ENCODE measurements around the gene RAPGEF6.

The RAPGEF6 gene

DNA sequence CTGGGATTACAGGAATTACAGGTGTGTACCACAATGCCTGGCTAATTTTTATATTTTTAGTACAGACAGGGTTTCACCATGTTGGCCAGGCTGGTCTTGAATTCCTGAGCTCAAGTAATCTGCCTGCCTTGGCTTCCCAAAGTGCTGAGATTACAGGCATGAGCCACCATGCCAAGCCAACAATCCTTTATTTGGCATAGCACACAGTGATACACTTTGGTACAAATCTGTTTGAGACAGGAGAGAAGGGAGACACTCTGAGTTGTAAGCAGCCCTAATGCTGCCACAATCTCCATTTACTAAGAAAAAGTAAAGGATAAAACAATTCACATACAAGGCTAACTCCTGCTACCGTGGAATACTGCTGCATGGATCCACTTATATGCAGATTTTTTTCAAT is 177.8 kb downstream of the RAPGEF6 start:
- TF ChIP-seq GATA2 (IDR thresholded peaks at IDR 0.05; ENCODE audit: low read depth, low read length): no peak
- no peak for TF ChIP-seq GATA3 (IDR thresholded peaks at IDR 0.05; ENCODE audit: low read depth, low read length)

DNA sequence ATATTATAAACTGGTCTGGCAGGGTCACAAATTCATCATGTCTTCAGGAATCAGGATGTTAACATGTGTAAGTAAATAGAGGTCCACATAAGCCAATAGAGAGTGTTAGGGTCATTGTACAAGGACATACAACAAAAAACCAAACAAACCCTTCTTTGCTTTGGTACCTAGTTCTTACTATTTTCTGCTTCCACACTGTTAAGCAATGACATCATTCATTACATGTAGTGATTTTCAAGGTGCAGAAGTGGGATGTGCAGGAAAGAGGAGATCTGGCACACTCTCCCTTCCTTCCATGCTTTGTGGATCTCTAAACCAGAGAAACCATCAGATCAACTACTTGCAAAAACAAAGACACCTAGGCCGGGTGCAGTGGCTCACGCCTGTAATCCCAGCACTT is 184.1 kb downstream of the RAPGEF6 start:
- TF ChIP-seq GATA2 (IDR thresholded peaks at IDR 0.05; ENCODE audit: low read depth, low read length) (no peak), GATA3 (IDR thresholded peaks at IDR 0.05; ENCODE audit: low read depth, low read length) (no peak)

DNA sequence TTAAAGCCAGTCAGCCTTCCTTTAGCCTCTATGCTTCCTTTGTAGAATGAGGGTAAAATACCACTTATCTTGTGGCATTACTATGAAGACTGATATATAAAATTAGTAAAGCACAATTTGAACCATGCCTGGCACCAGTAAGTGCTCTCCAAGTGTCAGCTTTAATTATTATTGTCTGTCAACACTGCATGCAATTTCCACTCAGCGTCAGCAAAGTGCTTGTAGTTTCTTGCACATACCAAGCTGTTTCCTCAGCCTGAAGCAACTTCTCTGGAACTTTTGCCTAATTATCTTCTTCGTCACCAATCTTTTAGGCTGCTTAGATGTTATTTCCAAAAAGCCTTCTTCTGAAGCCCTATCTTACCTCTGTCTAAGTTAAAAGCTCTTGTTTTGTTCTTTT is 193.8 kb downstream of the RAPGEF6 start:
- no peak for TF ChIP-seq GATA3 (IDR thresholded peaks at IDR 0.05; ENCODE audit: low read depth, low read length)
- no peak for TF ChIP-seq GATA2 (IDR thresholded peaks at IDR 0.05; ENCODE audit: low read depth, low read length)

DNA sequence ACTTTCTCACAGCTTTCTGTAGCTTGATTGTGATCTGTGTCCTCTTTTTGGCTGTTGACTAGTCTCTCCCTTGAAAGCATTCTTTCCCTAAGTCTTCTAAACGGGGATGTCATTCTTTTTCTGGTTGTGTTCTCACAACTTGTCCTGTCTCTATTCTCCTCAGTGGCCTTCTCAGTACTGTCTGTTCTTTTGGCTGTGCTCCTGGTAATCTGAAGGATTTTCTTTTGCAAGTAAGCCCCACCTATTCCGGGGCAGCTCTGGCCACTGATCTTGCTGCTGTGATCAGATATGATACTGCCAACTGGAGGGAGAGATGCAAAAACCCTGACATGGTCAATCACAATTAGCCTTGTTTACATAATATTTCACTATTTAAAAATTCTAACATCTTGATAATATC is 198.9 kb downstream of the RAPGEF6 start:
- no peak for TF ChIP-seq GATA3 (IDR thresholded peaks at IDR 0.05; ENCODE audit: low read depth, low read length)
- TF ChIP-seq GATA2 (IDR thresholded peaks at IDR 0.05; ENCODE audit: low read depth, low read length): no peak

DNA sequence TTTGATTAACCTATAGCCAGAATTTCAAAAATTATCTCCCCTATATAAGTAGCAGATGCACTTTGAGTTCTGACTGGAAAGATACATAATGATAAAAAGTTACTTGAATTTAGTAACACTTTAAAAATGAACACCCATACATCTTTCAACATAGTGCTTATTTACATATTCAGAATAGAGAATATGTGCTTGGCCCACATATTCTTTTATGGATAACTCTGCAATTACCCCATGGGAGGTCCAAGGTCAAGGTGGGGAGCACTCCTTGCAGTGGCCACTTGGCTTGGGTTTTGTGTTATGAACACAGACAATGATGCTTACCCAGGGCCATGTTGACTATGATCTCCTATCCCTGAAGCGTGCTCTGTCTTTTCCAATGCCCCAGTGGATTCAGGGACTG is 201.9 kb downstream of the RAPGEF6 start:
- TF ChIP-seq GATA3 (IDR thresholded peaks at IDR 0.05; ENCODE audit: low read depth, low read length): no peak
- no peak for TF ChIP-seq GATA2 (IDR thresholded peaks at IDR 0.05; ENCODE audit: low read depth, low read length)

DNA sequence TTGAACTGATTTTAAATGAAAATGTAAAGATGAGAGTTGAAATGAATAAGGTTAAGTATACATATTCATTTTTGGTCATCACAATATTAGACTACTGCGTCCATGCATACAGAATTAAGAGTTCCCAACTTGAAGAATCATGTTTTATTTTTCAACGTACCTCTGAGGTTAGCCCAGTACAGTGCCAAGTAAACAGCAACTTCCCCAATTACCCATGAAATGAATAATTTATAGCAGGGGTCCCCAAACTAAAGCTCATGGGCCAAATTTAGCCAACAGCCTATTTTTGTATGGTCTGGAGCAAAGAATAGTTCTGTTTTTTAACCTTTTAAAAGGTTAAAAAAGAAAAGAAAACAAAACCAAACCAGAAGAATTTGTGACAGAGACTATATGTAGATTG is 203.2 kb downstream of the RAPGEF6 start:
- TF ChIP-seq GATA3 (IDR thresholded peaks at IDR 0.05; ENCODE audit: low read depth, low read length) (no peak), GATA2 (IDR thresholded peaks at IDR 0.05; ENCODE audit: low read depth, low read length) (no peak)

DNA sequence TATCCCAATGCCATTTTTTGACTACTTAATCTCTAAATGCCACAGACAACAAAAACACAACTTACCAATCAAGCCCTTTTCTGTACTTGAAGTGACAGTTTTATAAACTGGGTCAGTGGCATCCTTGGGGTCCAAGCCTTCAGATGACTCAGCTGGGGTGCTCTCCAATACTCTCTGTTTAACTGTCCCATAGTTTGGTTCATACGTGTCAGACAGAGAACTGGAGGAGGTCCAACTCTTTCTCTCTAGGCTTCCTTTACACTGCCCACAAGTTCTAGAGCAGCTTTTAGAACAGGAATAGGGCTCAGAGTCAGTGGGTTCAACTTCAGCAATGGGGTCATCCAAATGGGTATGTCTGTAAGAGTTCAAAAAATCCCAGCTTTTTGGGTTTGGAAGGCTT is 204.2 kb downstream of the RAPGEF6 start:
- TF ChIP-seq GATA3 (IDR thresholded peaks at IDR 0.05; ENCODE audit: low read depth, low read length): no peak
- TF ChIP-seq GATA2 (IDR thresholded peaks at IDR 0.05; ENCODE audit: low read depth, low read length): no peak

DNA sequence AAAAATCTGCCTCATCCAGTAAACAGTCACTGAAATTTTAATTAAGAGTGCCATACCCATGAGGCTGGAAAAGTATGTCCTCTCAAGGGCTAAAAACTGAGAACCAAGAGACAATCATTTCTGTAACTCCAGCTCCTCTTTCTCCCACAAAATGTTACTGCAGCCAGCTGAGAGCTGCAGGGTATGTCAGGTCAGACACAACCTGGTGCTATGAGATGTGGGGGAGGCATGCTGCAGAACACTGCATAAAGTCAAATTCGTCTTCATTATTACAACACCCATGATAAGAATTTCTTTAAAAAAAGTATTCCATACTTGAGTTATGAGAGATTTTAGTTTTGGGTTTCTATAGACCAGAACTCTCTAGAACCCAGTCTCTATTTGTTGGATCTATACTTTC is 209.0 kb downstream of the RAPGEF6 start:
- no peak for TF ChIP-seq GATA3 (IDR thresholded peaks at IDR 0.05; ENCODE audit: low read depth, low read length)
- TF ChIP-seq GATA2 (IDR thresholded peaks at IDR 0.05; ENCODE audit: low read depth, low read length): no peak

DNA sequence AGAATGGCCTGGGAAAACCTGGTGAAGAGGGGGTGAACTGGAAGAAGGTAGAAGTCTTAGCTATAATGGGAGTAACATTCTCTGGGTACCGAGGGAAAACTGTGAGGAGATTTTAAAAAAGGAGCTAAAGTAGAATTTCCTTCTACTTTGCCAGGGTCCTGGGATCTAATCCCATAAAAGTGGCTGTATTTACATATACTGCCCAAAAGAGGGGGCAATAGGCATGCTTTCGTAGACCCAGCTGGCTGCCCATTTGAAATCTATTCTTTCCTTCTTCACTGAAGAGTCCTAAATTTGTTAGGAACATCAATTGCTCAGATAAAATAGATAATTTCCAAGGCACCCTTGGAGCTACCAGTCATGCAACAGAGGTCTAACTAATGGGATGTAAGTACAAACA is 212.0 kb downstream of the RAPGEF6 start:
- no peak for TF ChIP-seq GATA3 (IDR thresholded peaks at IDR 0.05; ENCODE audit: low read depth, low read length)
- TF ChIP-seq GATA2 (IDR thresholded peaks at IDR 0.05; ENCODE audit: low read depth, low read length): no peak

DNA sequence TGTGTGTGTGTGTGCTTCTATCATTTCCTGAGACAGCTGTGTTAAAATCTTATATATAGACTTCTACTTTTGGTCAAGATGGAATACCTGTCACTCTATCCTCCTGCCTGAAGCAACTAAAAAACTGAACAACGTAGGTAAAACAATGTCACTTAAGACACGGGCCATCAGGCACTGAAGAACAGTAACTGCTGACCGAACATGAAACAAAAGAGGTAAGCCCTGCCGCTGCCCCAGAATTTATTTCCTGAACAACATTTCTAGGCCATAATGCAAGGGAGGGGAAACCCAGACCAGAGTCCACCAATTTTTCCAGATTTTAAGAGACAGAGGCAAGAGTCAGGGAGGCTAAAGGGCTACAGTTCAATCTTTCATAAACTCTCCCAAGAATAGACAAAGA is 215.2 kb downstream of the RAPGEF6 start:
- TF ChIP-seq GATA2 (IDR thresholded peaks at IDR 0.05; ENCODE audit: low read depth, low read length) (no peak), GATA3 (IDR thresholded peaks at IDR 0.05; ENCODE audit: low read depth, low read length) (no peak)

DNA sequence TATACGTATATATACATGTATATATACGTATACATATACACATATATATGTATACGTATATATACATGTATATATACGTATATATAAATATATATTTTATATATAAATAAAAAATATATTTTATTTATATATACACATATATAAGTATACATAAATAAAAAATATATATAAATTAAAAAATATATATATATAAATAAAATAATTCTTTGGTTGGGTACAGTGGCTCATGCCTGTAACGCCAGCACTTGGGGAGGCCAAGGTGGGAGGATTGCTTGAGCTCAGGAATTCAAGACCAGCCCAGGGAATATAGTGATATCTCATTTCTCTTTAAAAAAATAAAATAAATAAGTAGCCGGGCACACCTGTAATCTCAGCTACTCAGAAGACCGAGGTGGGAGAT is 216.2 kb downstream of the RAPGEF6 start:
- TF ChIP-seq GATA2 (IDR thresholded peaks at IDR 0.05; ENCODE audit: low read depth, low read length): no peak
- TF ChIP-seq GATA3 (IDR thresholded peaks at IDR 0.05; ENCODE audit: low read depth, low read length): no peak

DNA sequence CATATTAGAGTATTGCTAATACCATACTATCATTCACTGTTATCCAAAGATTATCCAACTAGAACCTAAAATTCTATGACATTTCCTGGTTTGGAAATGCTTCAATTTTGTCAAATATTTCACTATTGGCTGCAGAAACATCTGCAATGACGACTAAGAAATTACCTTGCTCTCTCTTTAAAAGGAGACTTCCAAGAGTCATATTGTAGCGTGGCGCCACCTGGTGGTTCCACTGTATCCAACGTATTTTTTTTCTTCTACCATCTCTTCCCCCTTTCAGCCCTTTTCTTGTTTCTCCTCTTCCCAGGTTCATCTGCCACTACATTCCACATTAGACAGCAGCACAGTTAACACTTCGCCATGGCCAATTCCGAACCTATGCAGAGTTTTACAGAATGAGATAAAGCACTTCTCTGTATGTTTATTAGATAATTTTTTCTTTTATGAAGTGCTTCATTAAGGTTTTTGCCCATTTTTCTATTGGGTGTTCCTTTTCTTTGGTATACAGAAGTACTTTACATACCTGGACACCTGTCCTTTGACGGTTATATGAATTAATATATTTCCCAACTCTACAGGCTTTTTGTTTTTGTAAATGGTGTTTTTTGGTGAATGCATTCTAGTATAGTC is 217.7 kb downstream of the RAPGEF6 start:
- no peak for TF ChIP-seq GATA2 (IDR thresholded peaks at IDR 0.05; ENCODE audit: low read depth, low read length)

DNA sequence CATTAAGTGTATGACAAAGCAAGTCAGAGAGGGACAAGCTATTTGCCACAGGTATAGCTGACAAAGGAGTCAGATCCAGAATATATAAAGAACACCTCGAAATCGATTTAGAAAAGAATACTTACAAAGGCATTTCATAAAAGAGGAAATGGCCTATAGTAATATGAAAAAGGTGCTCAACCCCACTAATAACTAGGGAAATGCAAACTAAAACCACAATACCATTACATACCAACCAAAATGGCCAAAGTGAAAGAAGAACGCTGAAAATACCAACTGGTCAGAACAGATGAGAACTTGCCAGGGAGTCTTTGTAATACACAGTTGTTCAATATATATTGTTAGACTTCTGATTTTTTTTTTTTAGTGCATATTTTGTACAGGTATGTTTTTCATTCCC is 218.3 kb downstream of the RAPGEF6 start:
- no peak for TF ChIP-seq GATA2 (IDR thresholded peaks at IDR 0.05; ENCODE audit: low read depth, low read length)
- no peak for TF ChIP-seq GATA3 (IDR thresholded peaks at IDR 0.05; ENCODE audit: low read depth, low read length)

DNA sequence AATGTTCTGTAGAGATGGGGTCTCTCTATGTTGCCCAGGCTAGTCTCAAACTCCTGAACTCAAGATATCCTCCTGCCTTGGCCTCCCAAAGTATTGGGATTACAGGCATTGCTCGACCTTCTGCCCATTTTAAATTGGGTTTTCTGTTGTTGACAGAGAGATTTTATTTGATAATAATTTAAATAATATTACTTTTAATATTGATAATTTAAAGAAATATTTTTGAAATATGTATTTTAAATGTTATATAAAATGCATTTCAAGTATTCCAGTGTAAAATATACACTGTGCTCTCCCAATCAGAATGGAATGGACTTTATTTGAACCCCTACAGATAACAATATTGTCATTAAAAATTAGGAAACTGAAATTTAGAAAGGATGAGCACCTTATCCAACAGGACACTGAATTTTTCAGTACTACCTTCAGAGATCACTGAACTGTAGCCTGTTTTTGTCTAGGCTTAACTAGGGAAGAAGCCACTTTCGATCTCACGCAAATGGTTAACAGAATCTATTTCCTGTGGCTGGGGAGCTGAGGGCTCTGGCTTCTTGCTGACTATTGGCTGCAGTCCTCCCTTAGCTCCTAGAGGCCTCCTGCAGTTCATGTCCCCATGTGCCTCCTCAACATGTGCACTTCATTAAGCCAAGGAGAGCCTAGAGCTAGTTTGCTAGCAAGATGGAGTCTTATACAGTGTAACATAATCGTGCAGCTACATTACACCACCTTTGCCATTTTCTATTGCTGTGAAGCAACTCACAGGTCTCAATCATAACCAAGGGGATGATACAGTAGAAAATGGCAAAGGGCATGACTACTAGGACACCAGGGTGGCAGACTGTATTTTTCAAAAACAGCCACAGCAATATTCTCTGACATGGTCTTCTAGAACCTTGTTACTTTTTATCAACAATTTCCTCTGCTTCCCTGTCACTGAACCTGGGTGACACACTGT is 221.1 kb downstream of the RAPGEF6 start:
- no peak for TF ChIP-seq GATA2 (IDR thresholded peaks at IDR 0.05; ENCODE audit: low read depth, low read length)
- no peak for TF ChIP-seq GATA3 (IDR thresholded peaks at IDR 0.05; ENCODE audit: low read depth, low read length)
